ENCODE results near the gene NAA30.

GRCh38 chr14:57390806-57391516 is 575 bp downstream of the NAA30 start:
- no peak for TF ChIP-seq CTCF (IDR thresholded peaks at IDR 0.05)
- no peak for TF ChIP-seq POLR2A (IDR thresholded peaks at IDR 0.05)
- TF ChIP-seq EP300 (IDR thresholded peaks at IDR 0.05) = no peak

All from tibial nerve (tissue), 4 donors.